Urothelium cell line (cell line): ENCODE measurements around the gene CDK15.

Source experiments
- DNase-seq: peaks from one replicate; pipeline ENCODE4 v3.0.0; 2011; ENCODE audit warnings: low spot score, mixed read lengths
- FAIRE-seq: peaks from 2 replicates; lab custom pipeline; 2011; peaks lifted over from hg19 to GRCh38; lab: Jason Lieb, UNC

Gene CDK15

DNA sequence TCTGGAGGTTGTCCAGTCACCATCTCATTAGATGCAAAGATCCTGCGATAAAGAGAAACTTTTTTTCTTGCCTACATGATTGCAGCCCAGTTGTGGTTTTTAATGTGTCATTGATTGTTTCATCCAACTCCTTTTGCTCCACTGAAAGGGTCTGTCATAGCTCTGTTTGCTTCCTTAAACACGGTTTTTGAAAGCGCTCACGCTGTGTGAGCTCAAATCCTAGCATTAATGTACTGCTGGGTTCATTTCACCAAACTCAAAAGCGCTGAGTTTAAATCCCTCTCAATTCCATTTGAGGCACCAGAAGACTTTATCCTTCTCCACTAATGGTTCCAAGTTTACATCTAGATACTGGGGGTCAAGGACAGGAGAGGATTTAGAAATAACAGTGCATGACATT lies 53.6 kb downstream of the CDK15 start:
- DNase-seq (no peak), FAIRE-seq (no peak)

DNA sequence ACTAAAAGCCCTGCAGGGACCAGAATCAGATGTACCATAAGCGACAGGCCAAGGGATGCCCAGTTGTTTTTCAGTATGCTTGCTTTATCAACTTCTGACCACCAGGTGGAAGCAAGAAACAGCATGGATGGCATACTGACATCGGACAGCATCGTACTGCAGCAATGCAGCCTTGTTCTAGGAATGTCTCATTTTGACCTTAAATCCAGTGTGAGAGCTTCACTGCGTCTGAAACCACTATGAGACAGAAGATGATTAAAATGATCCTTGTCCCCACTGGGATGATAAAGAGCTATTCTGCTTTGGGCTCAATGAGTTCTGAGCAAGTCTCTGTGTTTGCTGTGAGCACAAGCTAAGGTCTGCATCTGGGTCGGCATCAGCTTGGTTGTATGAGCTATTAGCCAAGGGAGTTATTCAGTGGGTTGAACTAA lies 54.3 kb downstream of the CDK15 start:
- FAIRE-seq (no peak), DNase-seq (peak; percentile 71)

DNA sequence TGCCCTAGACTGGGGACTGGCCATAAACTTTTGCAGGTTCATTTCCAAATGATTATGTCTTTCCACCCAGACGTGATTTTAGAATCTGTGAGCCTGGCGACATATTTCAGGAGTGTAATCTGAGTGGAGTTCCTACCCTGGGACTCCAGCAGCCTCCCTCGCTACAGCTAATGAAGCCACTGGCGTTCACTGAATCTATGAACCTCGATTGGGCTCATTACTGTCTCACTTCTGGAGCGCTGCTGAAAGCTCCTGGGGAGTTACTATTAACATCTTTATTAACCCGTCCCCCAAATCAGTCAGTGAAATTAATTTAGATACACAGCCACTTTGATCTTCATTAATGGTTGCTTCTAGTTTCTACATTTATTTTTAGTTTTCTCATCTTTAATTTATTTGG lies 56.5 kb downstream of the CDK15 start:
- no peak for DNase-seq
- FAIRE-seq, result no peak

DNA sequence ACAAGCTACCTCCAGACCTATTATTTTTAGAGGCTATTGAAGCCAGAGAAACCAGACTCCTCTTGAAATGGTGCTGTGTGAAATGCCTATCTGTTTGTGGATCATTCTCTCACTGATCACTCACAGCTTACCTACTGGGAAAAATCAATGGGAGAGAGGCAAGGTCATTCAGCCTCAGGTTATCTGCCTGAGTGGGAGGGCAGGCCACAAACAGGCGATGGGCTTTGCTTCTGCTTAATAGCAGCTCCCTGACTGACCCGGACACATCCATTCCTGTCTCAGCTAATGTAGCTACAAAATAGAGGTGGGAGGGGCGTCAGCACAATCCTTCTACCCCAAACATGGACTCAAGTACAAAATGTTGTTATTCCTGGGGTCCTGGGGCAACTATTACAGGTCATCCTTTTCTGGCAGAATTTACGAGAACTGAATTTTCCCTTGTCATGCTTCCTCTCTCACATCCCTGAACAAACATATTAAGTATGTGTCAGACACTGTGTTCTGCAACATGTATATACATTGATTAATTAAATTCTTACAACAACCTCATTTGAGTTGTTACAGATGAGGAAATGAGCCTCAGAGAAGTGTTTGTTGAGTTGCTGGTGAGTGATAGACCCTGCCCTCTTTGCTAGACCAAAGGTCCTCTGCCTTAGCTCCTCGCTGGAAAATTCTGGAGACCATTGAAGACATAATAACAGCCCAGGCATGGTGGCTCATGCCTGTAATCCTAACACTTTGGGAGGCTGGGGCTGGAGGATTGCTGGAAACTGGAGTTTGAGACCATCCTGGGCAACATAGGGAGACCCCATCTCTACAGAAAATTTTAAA lies 60.5 kb downstream of the CDK15 start:
- DNase-seq (no peak), FAIRE-seq (no peak)

DNA sequence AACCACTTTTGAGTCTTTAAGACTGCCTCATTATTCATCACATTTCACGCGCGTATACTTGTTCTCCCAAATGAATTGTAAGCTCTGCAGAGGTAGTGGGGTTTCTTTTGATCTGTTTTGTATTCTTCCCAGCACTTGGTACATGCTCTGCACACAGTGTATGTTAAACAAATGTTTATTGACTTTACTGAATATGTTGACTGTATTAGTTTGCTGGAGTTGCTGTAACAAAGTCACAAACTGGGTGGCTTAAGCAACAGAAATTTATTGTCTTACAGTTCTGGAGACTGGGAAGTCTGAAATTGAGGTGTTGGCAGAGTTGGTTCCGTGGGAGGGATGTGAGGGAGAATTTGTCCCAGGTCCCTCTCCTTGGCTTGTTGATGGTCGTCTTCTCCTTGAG lies 65.1 kb downstream of the CDK15 start:
- FAIRE-seq (no peak), DNase-seq (no peak)

DNA sequence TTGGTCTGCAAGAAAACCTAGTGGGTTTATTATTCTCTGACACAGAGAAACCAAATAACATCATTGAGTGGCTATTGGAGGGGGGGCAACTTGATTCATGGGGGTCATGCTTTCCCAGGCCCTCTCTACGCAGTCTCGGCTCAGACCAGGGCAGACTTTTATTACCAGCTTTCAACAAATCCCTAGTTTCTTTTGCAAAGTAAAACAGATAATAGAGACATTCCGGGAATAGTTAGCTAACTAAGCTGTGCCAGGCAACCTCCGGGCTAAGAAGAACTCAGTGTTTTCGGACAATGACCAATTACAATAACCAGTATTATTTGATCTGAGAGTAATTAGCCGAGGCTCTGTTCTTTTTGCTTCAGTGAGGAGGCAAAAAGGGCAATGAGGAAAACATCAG lies 66.3 kb downstream of the CDK15 start:
- DNase-seq (no peak), FAIRE-seq (no peak)

DNA sequence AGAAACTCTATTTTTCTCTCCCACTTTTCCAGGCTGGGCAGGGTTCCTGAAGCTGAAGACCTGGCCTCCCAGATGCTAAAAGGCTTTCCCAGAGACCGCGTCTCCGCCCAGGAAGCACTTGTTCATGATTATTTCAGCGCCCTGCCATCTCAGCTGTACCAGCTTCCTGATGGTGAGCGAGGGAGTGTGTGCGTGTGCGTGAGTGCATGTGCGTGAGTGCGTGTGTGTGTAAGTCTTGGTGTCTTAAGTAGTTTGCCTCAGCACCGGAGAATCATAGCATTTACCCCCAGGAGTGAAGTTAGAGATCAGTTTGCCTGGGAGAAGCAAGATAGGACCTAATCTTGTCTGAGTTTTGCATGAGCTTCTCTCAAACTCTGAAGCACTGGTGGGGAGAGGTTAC lies 73.7 kb downstream of the CDK15 start:
- FAIRE-seq, result peak; percentile 63
- no peak for DNase-seq

DNA sequence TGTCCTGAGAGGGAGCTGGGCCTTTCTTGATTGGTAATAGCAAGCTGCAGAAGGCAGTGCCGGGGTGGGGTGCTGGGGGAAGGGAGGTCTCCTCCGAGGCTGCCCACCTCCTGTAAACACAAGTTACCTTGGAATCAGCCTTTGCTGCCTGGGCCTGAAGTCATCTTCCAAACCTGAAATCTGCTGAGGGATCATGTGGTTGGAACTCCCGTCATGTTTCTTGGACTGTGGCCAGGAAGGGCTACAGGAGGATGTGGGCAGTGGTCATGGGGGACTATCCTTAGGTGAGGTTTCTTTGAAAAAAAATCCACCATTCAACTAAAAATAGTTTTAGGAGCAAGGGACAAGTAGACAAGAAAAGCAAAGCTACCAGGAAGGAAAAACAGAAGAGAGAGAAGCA lies 74.2 kb downstream of the CDK15 start:
- DNase-seq (peak; percentile 50), FAIRE-seq (no peak)

DNA sequence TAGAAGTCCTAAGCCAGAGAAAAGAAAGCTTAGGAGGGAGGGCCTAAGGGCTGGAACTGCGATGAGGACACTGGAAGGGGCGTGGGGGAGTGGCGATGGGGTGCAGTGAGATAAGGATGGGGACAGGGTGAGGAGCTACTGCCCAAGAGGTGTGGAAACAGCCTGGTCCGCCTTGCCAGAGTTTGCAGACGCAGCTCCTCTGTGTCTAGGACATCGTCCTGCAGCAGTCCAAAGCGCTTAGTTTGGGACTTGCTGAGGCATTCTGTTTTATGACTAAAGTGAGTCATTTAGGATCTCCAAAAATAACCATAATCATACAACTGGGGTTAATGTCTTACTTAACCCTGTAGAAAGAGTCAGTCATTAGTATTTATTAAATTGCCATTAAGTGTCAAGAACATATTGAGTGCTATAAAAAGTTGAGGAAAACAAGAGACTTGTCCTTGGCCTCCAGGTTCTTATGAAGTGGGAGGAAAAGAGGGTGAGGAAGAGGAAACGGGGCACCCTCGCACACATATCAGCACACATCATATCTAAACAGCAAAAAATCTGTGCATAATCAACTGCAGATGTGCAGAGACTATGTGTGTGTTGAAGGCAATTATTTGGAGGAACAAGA lies 74.8 kb downstream of the CDK15 start:
- FAIRE-seq (no peak), DNase-seq (no peak)

DNA sequence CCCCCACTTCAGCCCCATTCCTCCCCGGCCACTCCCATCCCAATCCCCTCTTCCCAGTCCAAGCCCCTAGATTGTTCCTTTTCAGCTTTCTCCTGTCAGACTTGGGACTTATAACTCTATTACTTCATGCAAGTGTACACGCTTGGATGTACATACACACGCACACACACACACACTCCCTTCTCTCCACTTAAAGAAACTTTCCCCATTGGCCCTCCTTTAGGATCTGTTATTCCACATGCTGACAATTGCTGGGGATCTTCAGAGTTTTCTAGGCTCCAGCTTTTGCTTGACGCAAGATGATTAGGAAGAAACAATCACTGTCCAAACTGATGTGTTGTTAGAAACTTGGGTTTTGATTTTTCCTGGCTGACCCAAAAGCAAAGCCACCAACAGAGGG lies 75.4 kb downstream of the CDK15 start:
- DNase-seq (no peak), FAIRE-seq (no peak)

DNA sequence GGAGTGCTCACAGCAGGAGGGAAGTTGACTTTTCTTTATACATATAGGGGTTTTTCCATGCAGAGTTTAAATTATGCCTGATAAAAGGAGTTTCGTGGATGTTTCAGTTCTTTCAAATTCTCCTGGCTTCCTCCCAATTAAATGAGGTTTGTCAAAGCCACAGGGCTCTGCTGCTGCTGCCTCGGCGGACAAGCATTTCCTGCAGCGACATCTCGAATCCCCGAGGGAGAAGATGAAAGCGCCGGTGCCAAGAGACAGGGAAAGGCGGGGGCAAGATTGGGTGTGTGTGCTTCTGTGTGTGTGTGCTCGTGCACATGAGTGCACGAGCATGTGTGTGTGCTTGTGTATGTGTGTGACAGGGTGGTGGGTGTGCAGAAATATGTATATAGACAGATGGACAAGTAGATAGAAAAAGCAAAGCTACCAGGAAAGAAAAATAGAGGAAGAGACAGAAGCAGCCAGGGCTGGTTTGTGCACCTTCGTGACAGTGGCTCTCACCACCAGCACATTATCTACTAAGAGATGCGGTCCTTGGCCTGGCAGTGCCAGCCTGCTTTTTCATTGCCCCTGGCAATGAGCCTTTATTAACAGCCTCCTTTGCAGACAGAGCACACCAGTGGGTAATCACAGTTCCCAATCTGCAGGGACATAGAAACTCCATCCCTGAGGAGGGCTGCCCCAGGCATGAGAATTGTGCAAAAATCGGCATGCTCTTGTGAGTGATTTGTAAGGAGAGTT lies 76.2 kb downstream of the CDK15 start:
- FAIRE-seq, result peak; percentile 52
- DNase-seq, result peak; percentile 65

DNA sequence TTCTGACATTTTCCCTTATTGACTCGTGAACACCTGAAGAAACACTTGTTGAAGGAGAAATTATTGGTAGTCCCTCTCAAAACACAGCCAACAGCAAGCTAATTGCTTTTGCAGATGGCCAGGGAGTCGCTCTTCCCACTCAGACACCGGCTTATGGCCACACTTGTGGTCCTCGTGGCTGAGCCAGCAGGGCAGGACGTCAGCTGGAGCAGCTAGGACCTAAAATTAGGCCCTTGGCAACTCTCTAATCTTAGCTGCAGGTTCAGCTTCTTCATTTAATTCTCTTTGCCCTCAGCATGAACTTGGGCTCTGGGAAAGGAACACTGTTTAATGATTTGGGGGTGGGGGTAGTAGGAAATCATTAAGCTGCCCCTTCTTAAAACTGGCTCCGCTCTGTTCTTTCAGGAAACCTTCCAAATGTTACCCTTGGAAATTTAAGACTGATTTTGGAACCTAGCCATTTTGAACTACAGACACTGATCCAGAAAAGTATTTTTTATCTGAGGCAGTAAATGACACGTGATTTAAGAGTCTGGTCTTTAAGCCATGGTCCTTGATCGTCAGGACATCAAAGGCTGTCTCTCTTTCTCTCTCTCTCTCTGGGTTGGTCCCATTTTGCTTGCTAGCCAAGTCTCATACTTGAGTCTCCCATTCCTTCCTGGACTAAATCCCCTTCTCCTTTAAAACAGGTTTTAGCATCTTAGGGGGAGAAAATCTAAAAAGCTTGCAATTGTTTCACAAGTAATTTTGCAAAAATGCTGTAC lies 77.5 kb downstream of the CDK15 start:
- FAIRE-seq (no peak), DNase-seq (no peak)

DNA sequence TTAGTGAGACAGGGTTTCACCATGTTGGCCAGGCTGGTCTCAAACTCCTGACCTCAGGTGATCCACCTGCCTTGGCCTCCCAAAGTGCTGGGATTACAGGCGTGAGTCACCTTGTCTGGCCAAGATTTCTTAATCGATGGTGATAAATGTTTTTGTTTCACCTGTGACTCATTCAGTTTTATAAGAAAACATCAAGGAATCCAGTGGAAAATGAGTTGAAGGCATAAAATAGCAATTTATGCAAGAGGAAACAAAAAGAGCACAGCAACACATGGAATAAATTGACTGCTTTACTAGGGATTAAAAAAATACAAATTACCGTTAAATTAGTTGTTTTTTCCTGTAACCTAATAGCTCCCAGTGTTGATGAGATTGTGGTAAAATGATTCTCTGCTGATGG lies 80.2 kb downstream of the CDK15 start:
- DNase-seq, result no peak
- no peak for FAIRE-seq

DNA sequence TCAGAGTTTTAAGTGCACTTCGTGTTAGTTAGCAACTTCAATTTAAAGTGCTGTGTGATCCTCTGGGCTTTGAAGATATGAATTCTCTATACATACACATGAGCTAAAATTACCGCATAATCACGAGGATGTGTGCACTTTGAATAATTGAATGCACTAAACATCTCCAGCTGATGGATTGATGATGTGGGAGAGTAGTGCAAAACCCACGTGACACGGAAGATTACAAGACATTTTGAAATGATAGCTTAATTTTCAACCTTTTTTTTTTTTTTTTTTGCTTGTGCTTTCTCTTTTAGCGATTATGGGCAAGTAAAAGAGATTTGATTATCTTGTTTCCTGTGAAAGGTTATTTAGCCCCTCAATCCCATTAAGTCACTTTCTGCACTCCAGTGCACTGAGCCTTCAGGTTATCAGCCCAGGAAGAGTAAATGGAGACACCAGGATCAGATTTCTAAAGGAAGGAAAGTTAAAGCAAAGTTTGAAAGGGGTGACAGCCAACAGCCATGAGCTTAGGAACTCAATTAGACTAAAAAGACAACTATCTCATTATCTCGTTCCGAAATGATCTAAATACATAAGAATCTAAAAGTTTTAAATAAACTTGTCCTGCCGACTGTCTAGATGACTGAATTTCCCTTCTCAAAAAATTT lies 81.6 kb downstream of the CDK15 start:
- FAIRE-seq (no peak), DNase-seq (no peak)

DNA sequence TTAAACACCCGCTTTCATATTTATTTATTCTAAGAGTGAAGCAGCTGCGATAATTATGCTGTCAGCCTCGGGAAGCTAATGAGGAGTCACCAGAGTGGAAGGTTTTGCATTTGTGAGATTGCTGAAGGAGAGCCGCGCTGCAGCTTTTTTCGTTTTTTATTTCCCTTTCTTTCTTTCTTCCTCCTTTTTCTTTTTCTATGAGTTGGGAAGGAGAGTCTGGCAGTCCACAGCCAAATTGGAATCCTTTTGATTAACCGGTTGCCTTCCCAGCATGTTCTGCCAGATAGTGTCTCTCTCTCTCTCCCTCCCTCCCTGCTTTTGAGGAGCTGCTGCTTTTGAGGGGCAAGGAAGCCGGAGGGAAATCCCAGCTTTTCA lies 82.1 kb downstream of the CDK15 start:
- DNase-seq, result no peak
- no peak for FAIRE-seq

DNA sequence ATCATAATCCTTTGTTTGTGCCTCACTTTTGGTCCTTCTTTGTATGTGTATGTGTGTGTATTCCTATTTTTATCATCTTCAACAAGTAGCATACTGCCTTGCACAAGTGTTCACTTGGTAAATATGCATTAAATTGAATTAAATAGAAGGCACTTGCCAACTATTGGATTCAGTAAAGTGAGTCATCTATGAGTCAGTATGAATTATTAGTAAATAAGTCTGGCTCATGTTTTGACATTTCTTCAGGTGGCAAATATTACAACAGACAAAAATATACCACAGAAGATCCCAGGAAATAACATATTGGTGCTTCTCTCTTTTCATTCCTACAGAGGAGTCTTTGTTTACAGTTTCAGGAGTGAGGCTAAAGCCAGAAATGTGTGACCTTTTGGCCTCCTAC lies 84.1 kb downstream of the CDK15 start:
- no peak for FAIRE-seq

DNA sequence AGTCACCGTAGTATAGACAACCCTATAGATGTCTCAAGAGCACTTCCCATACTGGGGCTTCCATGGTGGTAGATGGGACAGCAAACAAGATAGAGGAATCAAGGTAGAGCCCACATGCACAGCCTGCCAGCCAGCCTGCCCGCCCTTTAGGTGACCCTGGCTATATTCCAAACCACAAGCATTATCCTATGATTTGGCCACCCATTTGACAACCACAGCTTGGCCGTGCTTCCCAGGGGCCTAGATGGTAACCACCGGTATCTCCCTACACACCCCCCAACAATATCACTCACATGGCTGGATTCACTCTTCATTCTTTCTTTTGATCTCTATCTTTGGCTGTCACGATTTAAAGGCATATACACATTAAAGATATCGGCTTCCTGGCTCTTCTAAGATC lies 85.3 kb downstream of the CDK15 start:
- FAIRE-seq (no peak), DNase-seq (peak; percentile 43)

More for the DNA sequence above, 84.1 kb downstream of the CDK15 start:
- DNase-seq, result no peak

DNA sequence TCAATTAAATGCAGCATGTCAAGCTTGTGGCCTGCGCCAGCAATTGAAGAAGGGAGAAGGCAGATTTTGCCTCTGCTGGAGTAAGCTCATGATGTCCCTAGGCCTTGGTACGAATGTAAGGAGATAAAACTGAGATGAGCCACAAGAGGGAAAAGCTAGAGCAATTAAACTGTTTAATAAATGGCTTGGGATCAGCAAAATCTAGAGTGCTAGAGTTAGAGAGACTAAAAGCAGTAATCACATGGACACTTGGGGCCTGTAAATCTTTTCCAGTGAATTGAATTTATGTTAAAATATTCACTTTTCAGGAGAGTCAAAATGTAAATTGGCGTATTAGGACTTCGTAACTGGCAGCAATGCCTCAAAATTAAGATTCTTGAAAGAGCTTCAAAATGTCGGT lies 86.2 kb downstream of the CDK15 start:
- no peak for FAIRE-seq
- DNase-seq, result no peak

DNA sequence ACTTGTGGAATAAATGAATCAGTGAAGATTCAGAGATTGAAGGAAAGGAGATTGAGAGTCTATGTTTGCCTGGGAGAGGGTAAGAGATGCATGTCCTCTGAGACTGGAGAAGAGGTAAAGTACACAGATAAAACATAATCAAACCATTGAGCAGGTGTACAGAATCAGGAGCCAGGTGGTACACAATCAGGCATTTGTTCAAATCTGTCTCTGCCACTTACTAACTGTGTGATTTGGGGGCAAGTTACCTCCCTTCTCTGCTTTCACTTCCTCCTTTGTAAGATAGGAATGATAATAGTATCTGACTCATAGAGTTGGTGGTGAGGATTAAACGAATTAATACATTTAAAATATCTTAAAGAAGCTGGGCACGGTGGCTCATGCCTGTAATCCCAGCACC lies 94.0 kb downstream of the CDK15 start:
- DNase-seq (no peak), FAIRE-seq (no peak)

DNA sequence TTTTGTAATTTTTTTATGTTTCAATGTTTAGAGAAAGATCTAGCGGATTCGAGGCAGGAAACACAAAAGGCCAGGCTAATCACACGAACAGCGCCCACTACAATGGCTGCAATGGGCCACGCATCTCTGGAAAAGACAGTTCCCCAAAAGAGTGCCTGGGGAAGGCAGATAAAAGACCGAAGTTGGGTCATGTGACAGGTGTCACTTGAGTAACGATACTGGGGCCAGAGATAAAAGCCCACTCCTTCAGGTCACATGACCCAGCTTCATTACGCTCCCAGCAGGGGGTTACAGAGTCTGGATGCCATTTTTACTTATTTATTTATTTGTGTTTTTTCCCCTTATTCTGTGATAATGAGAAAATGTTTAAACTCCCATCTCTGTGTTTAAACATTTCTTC lies 95.4 kb downstream of the CDK15 start:
- no peak for DNase-seq
- FAIRE-seq, result no peak
